ENCODE measurements around the gene EIF2B4. TPM values are rescaled to one million over a fixed set of nuclear protein-coding genes. Genes with fewer than 3 reads are reported as not detected.

Gene EIF2B4
- 10 to 100 TPM; 10.5 to 18.9 TPM for total RNA-seq
- polyA plus RNA-seq, result 10 to 100 TPM; 22.6 to 25.8 TPM

- WGBS, result under 1% methylated on average over 85 of the region's 85 CpGs
- Histone ChIP-seq H3K4me1 (ENCODE audit: control insufficient read depth in 4 of 4, insufficient read depth in 4 of 4, low read length in 3 of 4) (peaks cover 0 to 32% (median 25%) of the 10 kb centered on the region in 4 donors), H3K27me3 (ENCODE audit: control insufficient read depth in 4 of 4, insufficient read depth in 4 of 4, low read length in 3 of 4) (no peaks in the 10 kb centered on the region), H3K9ac (ENCODE audit: low read depth in 1 of 2, low read length in 2 of 2) (peak within 1 kb of the TSS; percentile 85 to 93), H3K36me3 (ENCODE audit: control insufficient read depth in 4 of 4, insufficient read depth in 3 of 4, low read depth in 1 of 4, low read length in 3 of 4) (peaks cover 14 to 49% (median 38%) of the 10 kb centered on the region in 4 donors), H3K9me3 (ENCODE audit: control insufficient read depth in 4 of 4, low read length in 3 of 4) (no peaks in the 10 kb centered on the region), H3K27ac (ENCODE audit: low read depth in 1 of 2, low read length in 2 of 2) (peak within 1 kb of the TSS; percentile 81 to 92), H3K4me3 (ENCODE audit: low read depth in 1 of 3, low read length in 3 of 3) (peak within 1 kb of the TSS; percentile 90 to 94 (median 94))
- peak; percentile 99 for DNase-seq (ENCODE audit: low spot score)
- TF ChIP-seq ATF3 (IDR thresholded peaks at IDR 0.05) (peak; percentile 58), NR2F2 (IDR thresholded peaks at IDR 0.05) (no peak), FOXA2 (IDR thresholded peaks at IDR 0.05) (no peak), RXRA (IDR thresholded peaks at IDR 0.05) (peak; percentile 52 to 62), SP1 (IDR thresholded peaks at IDR 0.05) (peak; percentile 96), RAD21 (IDR thresholded peaks at IDR 0.05) (peak; percentile 69 to 72), FOXA1 (IDR thresholded peaks at IDR 0.05) (peak; percentile 35), MAX (IDR thresholded peaks at IDR 0.05) (peak; percentile 98), REST (IDR thresholded peaks at IDR 0.05) (peak; percentile 72), TAF1 (conservative IDR thresholded peaks at IDR 0.05) (peak; percentile 62), EGR1 (IDR thresholded peaks at IDR 0.05; ENCODE audit: low read depth in 2 of 2) (peak in 1 of 2 donors; percentile 29), ZBTB33 (IDR thresholded peaks at IDR 0.05) (peak; percentile 97), JUND (IDR thresholded peaks at IDR 0.05) (no peak), CTCF (IDR thresholded peaks at IDR 0.05; ENCODE audit: low read depth, low read length, missing input control) (peak; percentile 62), GABPA (IDR thresholded peaks at IDR 0.05 in 1 of 2, conservative IDR thresholded peaks at IDR 0.05 in 1 of 2) (peak in 1 of 2 donors; percentile 90), HNF4G (IDR thresholded peaks at IDR 0.05) (peak; percentile 24), HNF4A (conservative IDR thresholded peaks at IDR 0.05) (peak; percentile 70 to 77), YY1 (IDR thresholded peaks at IDR 0.05) (peak; percentile 98)
These were observed at the start of gene EIF2B4, which contains the start of gene SNX17 for GRCh38 chr2:27370026-27370815. Gene EIF2B4, minus strand, starts transcription at chr2:27370338. Its CDS starts 24 bp downstream, at chr2:27370314. Gene SNX17, plus strand, starts transcription at chr2:27370616. Its CDS starts 128 bp downstream, at chr2:27370744.
